Right lung (tissue), 5 donors: Measurements from ENCODE around the gene STT3B. TPM values are rescaled to one million over a fixed set of nuclear protein-coding genes. Genes with fewer than 3 reads are reported as not detected.
"Not testable (repeated sequence)": the region's sequence is repeated elsewhere in the genome, so short reads cannot be mapped to it uniquely, and the experiment has no call there.

Experiments used
- DNase-seq, 2 donors: peaks; one replicate each; pipeline ENCODE4 v3.0.0-alpha.2; 2013
- polyA plus RNA-seq, 5 donors: library from polyadenylated mRNA; unstranded; fragments of 120-200 nt; gene quantifications; one replicate each; pipeline versions ENCODE4 v1.2.1 to v1.2.3, GENCODE V29; 2013; ENCODE audit warnings: inconsistent platforms in 1 of 5, low replicate concordance in 1 of 5; ENCODE audit not compliant: insufficient read length in 5 of 5, insufficient read depth in 1 of 5

The STT3B gene
- polyA plus RNA-seq, 5 donors = 115 to 189 (median 165) TPM

DNA sequence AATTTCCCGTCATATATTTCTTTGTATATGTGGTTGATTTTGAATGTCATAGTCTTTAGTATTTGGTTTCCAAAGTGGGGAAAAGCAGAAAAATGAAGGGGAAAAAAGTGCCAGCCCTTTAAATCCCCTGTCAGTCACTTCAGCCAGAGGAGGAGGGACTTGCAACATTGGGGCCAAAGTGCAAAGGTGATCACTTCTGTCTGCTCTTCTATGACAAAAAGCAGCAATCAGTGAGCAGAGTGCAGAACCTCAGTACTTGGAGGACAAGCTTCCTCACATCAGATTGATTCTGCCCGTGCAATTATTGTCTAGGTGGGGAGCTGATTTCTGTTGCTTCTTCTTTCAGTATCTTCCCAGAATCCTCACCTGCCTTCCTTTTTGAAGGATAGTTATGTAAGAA, 60.0 kb downstream of the STT3B start:
- DNase-seq = no peak

DNA sequence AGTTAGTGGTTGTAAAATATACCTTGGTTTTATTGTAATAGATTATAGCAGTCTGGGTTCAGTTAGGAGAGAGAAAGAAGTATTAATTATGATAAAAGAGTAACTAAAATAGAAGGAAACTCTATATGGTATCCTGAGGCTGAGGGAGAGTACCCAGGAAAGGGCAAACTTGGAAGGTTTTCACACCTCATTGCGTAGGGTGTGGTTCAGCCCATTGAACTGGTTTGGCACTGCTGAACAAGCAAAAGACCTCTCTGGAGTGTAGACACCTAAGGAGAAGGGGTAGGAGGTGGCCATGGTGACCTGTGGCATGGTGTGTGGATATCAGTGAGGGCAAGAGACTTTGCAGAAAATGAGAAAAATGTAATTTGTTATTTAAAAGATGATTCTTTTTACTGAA, 63.5 kb downstream of the STT3B start:
- no peak for DNase-seq

DNA sequence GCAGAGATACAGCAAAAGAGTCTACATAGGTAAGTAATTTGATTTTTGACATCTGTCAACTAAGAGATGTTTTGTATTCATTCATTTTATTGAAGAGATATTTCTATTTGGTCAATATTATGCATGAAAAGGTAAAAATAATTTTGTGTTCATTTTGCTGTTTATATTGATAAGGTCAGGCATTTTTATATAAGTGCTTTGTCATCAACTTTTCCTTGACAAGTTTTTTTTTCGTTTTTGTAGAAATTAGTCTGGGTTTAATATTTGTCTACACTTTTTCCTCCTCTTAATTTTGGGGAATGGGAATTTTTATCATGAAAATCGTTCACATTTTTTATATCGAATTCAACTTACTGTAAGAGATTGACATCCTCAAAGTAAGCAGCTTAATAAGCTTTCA, 67.7 kb downstream of the STT3B start:
- DNase-seq = no peak

DNA sequence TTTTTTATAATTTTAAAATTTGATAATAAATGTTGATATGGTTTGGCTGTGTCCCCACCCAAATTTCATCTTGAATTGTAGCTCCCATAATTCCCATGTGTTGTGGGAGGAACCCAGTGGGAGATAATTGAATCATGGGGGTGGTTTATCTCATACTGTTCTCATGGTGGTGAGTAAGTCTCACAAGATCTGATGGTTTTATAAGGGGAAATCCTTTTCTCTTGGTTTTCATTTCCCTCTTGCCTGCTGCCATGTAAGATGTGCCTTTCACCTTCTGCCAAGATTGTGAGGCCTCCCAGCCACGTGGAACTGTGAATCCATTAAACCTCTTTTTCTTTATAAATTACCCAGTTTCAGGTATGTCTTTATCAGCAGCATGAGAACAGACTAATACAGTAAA, 72.6 kb downstream of the STT3B start:
- DNase-seq = not testable (repeated sequence)

DNA sequence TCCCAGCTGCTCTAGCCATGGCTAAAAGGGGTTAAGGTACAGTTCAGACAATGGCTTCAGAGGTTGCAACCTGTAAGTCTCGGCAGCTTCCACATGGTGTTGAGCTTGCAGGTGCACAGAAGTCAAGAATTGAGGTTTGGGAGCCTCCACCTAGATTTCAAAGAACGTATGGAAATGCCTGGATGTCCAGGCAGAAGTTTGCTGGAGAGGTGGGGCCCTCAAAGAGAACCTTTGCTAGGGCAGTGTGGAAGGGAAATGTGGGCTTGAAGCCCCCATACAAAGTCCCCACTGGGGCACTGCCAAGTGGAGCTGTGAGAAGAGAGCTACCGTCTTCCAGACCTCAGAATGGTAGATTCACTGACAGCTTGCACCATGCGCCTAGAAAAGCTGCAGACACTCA, 73.7 kb downstream of the STT3B start:
- no peak for DNase-seq

DNA sequence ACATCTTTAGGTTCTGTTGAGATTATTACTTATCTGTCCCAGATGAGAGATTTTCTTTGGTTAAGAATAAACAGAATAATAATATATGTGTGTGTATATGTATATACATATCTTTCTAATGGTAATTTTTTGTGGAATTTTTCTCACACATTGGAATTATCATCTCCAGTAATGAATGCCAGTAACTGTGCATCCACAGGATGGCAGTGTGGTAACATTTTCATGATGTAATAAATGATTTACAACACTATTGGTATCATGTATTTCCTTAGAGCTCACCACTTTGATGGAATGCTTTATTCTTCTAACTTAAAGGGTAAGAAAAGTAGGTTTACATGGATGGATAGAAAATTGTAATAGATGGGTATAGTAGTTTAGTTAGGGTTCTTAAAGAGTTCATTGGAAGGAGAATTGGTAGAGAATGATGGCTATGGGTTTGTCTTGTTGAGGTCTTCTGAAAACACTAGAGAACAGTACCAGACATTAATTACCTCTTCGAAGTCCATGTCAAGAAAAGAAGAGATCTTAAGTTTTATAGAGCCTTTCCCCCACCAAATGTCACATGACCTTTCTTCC, 78.1 kb downstream of the STT3B start:
- DNase-seq = peak in 1 of 2 donors; percentile 31

DNA sequence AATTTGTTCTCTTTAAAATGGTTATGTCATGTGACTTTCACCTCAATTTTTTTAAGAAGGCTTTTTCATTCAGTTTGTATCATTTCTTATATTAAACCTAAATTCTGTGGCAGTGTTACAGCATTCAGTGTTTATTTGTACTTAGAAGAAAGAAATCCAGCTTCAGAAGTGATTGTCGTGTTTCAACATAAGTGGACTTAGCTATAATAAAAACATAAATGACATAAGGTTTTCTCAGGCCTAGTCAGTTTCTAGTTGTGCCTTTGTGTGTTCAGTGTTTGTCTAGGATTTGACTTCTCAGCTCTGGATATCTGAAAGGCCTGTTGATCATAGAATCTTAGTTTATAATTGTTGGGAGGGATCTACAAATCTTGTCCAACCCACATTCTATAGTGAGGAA, 80.5 kb downstream of the STT3B start:
- no peak for DNase-seq

DNA sequence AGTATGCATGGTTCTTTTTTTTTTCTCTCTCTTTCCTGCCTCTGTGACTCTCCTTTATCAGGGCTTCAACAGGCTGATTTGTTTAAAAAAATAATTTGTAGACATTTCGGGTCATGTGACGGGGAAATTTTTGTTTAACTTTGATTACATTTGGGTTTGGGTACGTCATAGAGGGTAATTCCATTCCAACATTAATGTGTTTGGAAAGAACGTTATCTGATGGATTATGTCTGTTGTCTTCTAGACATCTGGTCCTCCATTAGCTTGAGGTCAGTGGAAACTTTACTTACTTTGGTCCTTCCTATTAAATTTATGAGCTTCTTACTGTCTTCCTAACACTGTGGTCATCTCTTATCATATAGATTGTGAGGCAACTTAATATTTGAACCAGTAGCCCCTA, 80.9 kb downstream of the STT3B start:
- DNase-seq = no peak

DNA sequence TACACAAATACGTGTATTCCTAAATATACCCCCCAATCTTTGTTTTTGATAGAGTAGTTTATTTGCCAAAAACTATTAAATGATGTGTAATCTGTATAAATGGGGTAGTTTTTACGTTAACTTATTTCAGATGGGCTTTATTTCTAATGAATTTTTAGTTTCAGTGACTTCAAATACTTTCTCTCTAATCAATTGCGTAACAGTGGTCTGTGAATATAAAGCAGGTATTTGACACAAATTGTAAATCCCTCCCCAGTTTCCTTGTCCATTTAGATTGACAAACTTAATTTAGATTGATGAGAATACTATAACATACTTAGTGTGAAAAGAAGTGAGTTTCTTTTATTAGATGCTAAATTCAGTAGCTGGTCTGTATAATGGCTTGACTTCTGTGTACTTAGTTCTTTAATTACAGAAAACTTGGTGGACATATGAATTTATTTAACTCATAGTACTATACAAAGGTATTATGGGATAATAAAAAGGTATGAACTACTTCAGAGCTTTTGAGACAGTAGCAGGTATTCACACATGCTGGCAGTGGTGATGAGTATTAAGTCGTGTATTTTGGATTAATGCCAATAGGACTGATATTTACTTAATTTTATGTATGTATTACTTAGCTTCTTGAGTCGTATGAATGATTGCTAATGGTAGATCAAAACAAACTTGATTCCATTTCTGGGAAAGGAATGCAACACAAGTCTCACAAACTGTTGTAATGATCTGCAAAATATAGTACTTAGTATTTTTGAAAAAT, 81.6 kb downstream of the STT3B start:
- no peak for DNase-seq

DNA sequence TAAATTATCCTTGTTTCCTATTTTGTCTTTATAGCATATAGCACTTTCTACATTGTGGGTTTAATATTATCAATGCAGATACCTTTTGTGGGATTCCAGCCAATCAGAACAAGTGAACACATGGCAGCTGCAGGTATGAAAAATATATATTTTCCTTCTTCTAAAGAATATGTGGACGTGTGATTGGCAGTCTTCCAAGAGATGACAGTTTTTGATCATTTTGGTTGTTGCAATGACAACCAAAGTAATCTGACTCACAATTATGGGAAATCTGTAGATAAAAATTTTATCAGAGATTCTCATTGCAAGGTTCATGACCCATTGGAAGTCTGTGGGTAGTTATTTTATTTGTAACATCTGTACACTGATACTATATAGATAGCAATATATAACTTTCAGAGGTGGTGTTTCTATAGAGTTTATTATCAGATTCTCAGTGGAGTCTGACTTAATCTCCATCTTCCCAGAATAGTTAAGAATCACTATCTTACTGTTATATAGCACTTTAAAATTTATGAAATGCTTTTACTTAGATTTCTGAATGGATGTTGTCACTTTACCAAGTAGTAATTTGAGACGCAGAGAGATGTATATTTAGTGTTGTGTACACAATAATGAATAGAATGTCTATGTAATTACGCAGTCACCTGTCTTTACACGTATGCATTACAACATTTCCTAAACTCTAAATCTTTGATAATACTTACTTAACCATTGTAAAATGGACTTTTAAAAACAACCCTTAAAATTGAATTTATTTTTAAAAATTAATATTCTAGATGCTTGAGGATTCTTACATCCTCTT, 82.5 kb downstream of the STT3B start:
- DNase-seq = no peak

DNA sequence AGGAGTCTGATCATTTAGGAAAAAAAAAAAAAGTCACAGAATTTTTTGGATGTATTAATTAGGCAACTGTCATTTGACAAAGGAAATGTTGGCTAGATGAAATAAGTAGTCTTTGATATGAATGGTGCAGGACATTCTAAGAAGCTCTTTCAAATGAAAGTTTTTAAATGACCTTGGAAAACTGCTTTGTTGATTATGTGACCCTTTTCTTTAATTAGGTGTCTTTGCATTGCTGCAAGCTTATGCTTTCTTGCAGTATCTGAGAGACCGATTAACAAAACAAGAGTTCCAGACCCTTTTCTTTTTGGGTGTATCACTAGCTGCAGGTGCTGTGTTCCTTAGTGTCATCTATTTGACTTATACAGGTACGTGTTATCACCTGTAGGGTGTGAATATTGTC, 84.0 kb downstream of the STT3B start:
- no peak for DNase-seq

DNA sequence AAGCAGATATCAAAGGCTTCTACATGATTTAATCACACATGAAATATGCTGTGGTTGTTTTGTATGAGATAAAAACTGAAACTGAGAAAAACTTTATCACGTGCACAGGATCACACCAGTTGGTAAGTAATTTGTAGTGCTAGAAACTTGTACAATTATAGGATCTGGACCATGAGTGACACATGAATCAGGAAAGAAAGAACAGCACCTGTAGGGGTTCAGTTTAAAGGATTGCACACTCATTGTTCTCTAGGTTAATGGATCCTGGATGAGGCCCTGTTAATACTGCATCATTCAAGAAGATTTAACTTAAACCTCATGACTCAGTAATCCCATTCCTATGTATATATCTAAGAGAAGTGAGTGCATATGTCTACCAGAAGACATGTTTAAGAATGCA, 87.9 kb downstream of the STT3B start:
- no peak for DNase-seq

DNA sequence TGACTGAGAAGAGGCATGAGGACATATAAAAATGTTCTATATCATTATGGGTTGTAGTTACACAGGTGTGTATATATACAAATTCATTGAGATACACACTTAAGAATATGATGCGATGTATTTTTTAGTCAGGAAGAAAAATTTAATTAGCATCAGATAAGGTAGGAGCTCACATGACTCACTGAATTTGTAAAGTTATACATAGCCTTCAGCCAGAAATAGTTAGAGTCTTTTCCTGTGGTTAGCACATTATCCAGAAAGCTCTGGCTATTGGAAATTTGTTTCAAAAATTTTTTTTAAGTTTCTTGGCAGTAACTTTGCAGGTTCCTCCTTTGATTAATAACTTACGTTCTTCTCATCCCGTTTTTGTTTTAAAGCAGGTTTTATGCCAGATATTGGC, 88.6 kb downstream of the STT3B start:
- DNase-seq = no peak

DNA sequence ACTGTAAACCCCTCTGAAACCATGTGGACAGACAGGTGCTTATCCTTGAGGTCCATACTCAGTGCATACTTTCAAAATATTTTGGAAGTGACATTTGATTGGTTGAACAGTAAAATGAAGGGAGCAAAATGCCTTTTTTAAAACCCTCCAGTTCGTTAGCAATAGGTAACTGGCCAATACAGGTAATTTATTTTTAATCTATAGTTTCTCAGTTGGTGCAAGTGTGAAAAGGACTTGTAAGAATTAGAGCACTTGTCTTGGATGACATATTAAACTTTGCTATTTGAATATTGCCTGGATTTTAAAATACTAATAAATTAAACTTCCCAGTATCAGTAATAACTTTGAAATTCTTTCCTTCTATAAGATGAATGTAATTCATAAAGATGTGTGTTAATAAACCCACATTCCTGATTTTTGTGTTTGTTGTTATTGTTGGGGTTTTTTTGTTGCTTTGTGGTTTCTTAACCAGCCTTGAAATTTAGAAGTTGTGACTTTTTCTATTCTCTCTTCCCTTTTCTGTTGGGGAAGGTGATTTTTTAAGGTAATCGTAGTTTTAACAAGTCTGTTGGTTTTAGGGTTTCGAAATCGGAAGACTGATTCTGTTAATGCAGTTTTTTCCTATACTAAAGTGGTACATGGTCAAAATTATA, 90.0 kb downstream of the STT3B start:
- no peak for DNase-seq

DNA sequence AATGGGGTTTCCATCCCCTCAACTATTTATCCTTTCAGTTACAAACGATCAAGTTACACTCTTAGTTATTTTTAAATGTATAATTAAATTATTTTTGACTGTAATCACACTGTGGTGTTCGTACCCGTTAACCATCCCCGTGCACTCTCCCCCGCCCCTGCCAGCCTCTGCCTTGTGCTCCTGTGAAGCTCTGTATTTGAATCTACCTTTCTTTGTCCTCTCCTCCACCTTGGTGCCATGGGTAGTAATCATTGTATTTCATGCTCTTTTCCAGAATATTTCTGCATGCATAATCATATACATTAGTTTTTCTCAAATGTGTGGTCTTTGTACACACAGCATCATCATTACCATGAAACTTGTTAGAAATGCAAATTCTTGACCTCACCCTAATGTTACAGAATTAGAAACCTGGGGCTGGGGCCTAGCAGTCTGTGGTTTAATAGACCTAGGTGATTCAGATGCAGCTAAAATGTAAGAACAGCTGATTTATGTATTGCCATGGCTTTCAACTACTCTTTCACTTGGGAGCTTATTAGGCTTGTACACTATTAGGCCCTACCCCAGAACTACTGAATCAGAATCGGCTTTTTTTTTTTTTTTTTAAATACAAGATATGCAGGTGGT, 91.5 kb downstream of the STT3B start:
- no peak for DNase-seq

DNA sequence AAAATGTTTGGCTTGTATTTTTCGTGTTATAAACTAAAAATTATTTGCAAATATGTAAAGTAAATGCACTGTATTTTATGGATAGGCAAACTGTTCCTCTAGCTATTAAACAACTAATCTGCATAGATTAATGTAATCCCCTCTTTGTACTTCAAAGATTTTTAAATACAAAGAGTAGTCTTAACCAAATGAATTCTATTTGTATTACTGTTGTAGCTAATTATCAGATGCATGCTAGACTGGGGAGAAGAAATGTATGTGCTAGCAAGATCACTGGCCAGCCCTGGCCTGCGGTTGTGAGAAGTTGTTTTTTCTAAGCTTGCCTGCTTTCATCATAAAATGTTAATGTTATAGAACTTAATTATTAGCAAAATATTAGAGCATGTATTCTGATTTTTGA, 92.6 kb downstream of the STT3B start:
- no peak for DNase-seq

DNA sequence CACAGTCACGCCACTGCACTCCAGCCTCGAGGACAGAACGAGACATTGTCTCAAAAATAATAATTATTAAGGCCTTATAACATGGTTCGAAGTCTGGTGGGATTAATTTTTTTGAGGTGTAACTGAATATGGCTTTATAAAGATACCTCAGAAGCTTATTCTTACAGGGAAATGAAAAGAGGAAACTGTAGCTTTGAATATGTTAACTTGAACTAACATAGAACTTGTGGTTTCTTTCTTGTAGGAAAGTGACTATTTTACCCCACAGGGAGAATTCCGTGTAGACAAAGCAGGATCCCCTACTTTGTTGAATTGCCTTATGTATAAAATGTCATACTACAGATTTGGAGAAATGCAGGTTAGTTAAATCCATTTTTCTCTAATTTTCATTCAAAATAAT, 96.3 kb downstream of the STT3B start:
- no peak for DNase-seq

DNA sequence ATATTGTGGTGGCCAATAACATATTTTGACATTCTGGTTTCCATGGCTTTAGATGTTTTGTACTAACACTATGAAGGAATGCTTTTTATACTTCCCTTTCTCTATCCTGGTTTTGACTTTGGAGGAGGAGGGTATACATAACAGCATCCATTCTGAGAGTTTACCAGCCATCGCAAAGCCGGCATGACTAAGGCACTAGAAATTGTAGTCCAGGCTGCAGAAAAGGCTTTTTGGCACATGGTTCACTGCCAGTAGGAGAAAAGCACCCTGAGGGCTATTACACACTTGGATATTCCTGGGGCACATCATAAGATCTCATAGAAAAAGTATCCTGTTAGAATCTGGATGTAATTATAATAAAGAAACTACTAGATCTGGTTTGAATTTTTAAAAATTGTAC, 101.8 kb downstream of the STT3B start:
- no peak for DNase-seq

DNA sequence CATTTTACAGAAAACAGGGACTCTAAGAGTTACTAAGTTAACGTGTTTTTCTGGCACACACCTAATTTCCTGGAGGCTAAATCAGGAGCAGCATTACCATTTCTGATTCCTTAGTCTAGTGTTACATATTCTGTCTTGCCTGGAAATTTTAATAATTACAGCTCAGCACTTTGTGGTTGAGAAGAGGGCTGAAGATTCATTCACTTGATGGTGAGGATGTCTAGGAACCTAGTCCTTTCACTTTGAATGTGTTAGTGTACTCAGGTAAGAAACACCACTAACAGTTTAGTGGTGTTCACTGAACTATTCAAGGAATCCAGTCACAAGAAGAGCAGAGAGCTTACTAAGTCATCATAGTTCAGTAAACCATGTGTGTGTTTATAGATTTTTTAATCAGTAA, 102.8 kb downstream of the STT3B start:
- DNase-seq = no peak

DNA sequence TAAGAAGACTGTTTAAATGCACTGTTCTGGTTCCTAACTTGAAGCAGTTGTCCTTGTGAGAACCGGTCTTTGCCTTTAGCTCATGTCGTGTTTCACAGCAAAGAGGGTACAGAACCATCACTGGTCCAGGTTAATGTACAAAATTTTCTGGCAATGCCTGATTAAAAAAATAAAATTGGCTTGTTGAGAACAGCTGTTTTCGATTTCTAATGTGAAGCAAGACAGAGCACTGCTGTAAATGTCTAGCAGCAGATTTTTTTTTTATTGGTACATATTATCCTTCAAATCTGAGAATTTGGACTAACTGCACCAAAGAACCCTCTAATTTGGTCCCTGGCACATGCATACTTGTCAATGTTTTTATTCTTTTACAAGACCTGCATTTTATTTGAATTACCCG, 103.3 kb downstream of the STT3B start:
- no peak for DNase-seq

DNA sequence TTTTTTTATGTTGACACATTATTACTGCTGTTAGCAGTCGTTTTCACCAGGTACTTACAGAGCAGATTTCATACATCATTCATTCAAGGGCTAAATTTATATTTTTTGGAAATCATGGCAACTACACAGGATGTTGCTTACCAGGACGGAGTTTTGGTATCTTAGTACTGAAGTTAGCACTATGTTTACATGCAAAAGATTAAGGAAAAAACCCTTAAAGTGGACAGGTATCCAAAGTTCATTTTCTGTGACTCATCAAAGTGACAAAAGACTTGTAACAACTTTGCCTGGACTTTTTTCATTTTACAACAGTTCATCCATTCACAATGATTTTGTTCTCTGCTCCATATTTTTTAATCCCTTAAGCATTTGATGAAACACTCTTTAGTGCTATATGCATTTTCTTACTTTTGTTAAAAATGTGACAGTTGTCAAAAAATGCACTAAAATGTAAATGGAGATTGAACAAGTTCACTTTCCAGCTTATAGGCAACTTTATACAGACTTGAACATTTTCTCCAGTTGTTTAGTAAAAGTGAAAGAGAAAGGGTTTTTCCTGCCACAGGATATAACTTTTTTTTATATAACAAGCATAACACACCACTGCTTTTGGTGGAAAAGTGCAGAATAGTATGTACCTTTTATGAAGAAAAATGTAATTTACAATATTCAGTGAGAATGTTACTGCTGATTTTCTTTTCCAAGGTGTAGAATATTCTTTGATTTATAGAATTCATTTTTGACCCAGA, 104.1 kb downstream of the STT3B start:
- DNase-seq = no peak
